SK-MEL-5 (cell line): Measurements from ENCODE around the gene ARID1B. TPM values are rescaled to one million over a fixed set of nuclear protein-coding genes. Genes with fewer than 3 reads are reported as not detected.

Experiments
- DNase-seq: peaks from one replicate; pipeline ENCODE4 v3.0.0-alpha.2; 2016; ENCODE audit warnings: low read depth, low spot score
- in situ Hi-C: cut with HindIII; loops from 2 replicates; pipeline ENCODE4 v1.10.0; 2016; ENCODE audit warnings: low sequenced_read_pairs, high pct_unique_total_duplicates, low pct_unique_long_range_greater_than_20kb
- total RNA-seq: library from RNA; depleted of rRNA; stranded (reverse); fragments of >200 nt; shearing (Covaris generic); gene quantifications from 2 replicates; pipeline ENCODE4 v1.2.3, GENCODE V29; 2014

ARID1B gene
- total RNA-seq, 1 experiment from 2014 or later: 20.0 TPM

- no peak for DNase-seq
- in situ Hi-C loops: no loop called here
These were observed 102.4 kb downstream of the ARID1B start for GRCh38 chr6:156879591-156879990.

GRCh38 chr6:156880913-156881312, 103.7 kb downstream of the ARID1B start:
- in situ Hi-C loops: no loop called here
- DNase-seq: no peak

- no peak for DNase-seq
- in situ Hi-C loops: no loop called here
These were observed 104.8 kb downstream of the ARID1B start for GRCh38 chr6:156881687-156882629.

GRCh38 chr6:156883497-156884252, 106.5 kb downstream of the ARID1B start:
- DNase-seq: no peak
- in situ Hi-C loops: no loop called here

GRCh38 chr6:156884306-156884705, 107.1 kb downstream of the ARID1B start:
- no peak for DNase-seq
- in situ Hi-C loops: no loop called here

- in situ Hi-C loops: no loop called here
- DNase-seq: no peak
These were observed 108.4 kb downstream of the ARID1B start for GRCh38 chr6:156885562-156885961.

- in situ Hi-C loops: no loop called here
- peak; percentile 54 for DNase-seq
These were observed 109.2 kb downstream of the ARID1B start for GRCh38 chr6:156886409-156886808.

- no peak for DNase-seq
- in situ Hi-C loops: no loop called here
These were observed 110.6 kb downstream of the ARID1B start for GRCh38 chr6:156887623-156888269.

- in situ Hi-C loops: no loop called here
- DNase-seq: no peak
These were observed 112.3 kb downstream of the ARID1B start for GRCh38 chr6:156889469-156889868.

GRCh38 chr6:156889986-156890385, 112.8 kb downstream of the ARID1B start:
- in situ Hi-C loops: no loop called here

GRCh38 chr6:156890627-156891314, 113.6 kb downstream of the ARID1B start:
- no peak for DNase-seq
- in situ Hi-C loops: no loop called here

More at GRCh38 chr6:156889986-156890385, 112.8 kb downstream of the ARID1B start:
- no peak for DNase-seq

- DNase-seq: no peak
- in situ Hi-C loops: no loop called here
These were observed 120.8 kb downstream of the ARID1B start for GRCh38 chr6:156897907-156898531.

GRCh38 chr6:156899071-156899470, 121.9 kb downstream of the ARID1B start:
- no peak for DNase-seq
- in situ Hi-C loops: no loop called here

GRCh38 chr6:156899532-156900135, 122.5 kb downstream of the ARID1B start:
- in situ Hi-C loops: no loop called here
- DNase-seq: no peak

GRCh38 chr6:156900292-156900691, 123.1 kb downstream of the ARID1B start:
- DNase-seq: no peak
- in situ Hi-C loops: no loop called here

GRCh38 chr6:156901309-156902019, 124.3 kb downstream of the ARID1B start:
- no peak for DNase-seq
- in situ Hi-C loops: no loop called here
